ENCODE data around the gene NUP98.
"Not testable (repeated sequence)": the region's sequence is repeated elsewhere in the genome, so short reads cannot be mapped to it uniquely, and the experiment has no call there.

Gene NUP98

GRCh38 chr11:3669742-3670183 lies 127.6 kb downstream of the NUP98 start:
- DNase-seq (ENCODE audit: low read depth in 2 of 2): no peak

GRCh38 chr11:3669128-3669527 lies 128.2 kb downstream of the NUP98 start:
- DNase-seq (ENCODE audit: low read depth in 2 of 2): no peak

GRCh38 chr11:3667149-3668035 lies 130.0 kb downstream of the NUP98 start:
- no peak for DNase-seq (ENCODE audit: low read depth in 2 of 2)

DNA sequence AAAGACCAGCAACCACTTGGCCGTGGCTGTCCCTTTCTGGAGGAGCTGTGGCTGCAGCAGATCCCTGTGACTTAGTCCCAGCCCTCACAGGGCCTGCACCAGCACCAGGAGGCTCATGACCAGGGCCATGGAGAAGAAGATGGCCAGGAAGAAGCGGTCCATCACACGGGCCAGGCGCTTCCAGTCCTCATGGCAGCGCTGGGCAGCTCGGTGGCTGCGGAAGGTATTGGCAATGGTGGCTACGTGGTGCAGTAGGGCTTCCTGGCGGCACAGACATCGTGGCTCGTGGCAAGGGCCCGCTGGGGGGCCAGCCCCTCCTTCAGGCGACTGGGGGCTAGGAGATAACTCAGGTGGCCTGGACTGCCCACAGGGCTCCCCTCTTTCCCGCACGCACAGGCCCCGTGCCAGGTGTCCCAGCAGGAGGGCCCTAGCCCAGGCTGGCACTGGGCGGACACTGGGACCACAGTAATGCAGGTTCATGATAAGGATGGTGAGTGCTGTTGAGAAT lies 131.3 kb downstream of the NUP98 start:
- DNase-seq (ENCODE audit: low read depth in 2 of 2): no peak

GRCh38 chr11:3665336-3666022 lies 131.9 kb downstream of the NUP98 start:
- DNase-seq (ENCODE audit: low read depth in 2 of 2): no peak

DNA sequence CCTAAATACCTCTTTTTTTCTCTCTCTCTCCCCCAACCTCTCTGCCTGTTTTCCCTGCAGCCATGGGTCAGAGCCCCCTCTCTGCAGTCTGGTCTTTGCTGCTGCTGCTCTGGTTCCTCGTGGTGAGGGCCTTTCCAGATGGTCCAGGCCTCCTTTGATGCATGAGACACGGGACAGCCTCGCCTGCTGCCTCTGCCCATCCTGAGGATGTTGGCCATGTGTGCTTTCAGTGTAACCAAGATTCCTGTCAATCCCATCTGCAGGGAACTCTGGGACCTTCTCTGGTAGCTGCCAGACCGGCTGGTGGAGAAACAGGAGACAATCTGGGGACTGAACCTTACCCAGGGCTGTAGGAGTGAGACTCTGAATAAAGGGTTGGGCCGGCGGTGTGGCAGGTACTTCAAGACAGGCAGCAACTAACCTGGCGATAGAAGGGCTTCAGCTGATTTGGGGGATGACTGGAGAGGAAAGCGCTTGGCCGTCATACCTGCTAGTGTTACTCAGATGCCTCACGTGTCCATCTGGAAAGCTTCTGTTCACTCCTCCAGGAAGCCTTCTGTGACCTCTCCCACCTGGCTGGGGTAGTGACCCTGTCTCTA lies 133.2 kb downstream of the NUP98 start:
- DNase-seq (ENCODE audit: low read depth in 2 of 2): no peak

GRCh38 chr11:3662856-3663255 lies 134.5 kb downstream of the NUP98 start:
- no peak for DNase-seq (ENCODE audit: low read depth in 2 of 2)

- DNase-seq (ENCODE audit: low read depth in 2 of 2): no peak
These were observed 136.4 kb downstream of the NUP98 start for GRCh38 chr11:3660960-3661359.

- DNase-seq (ENCODE audit: low read depth in 2 of 2): no peak
These were observed 137.5 kb downstream of the NUP98 start for GRCh38 chr11:3659595-3660515.

GRCh38 chr11:3658252-3658651 lies 139.1 kb downstream of the NUP98 start:
- DNase-seq (ENCODE audit: low read depth in 2 of 2): no peak

DNA sequence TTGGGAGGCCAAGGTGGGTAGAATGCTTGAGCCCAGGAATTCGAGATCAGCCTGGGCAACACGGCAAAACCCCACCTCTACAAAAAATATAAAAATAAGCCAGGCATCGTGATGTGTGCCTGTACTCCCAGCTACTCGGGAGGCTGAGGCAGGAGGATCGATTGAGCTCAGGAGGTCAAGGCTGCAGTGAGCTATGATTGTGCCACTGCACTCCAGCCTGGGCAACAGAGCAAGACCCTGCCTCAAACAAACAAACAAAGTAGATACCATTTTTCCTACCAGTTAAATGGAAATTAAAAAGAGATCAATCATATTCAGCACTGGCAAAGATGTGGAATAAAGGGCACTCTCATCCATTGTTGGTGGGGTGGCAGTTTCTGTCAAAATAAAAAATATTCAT lies 140.0 kb downstream of the NUP98 start:
- not testable (repeated sequence) for DNase-seq (ENCODE audit: low read depth in 2 of 2)

DNA sequence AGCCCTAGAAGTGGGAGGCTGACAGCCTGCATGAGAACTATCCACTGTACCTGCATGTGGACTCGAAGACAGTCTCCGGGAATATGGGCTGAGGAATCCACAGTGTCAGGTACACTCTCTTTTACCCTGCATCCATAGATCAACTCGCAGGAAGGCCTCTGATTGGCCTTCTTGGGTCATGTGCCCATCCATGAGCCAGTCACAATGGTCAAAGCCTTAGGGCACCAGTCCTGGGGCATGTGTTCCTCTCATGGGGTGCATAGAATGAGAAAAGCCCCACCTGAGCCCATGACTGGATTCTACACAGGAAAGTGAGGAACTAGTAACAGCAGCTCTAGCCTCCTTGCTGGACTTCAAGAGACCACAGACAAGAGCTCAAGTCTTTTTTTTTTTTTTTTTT lies 141.8 kb downstream of the NUP98 start:
- DNase-seq (ENCODE audit: low read depth in 2 of 2): no peak

DNA sequence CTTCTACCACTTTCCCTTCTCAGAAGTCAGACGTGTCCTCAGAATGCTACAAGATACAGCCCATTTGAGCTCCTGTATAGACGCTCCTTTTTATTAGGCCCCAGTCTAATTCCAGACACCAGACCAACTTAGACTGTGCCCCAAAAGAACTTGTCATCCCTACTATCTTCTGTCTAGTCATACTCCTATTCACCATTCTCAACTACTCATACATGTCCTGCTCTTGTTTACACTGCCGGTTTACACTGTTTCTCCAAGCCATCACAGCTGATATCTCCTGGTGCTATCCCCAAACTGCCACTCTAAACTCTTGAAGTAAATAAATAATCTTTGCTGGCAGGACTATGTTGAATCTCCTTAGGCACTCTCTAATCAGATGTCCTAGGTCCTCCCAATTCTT lies 144.8 kb downstream of the NUP98 start:
- not testable (repeated sequence) for DNase-seq (ENCODE audit: low read depth in 2 of 2)

- DNase-seq (ENCODE audit: low read depth in 2 of 2): not testable (repeated sequence)
These were observed 148.0 kb downstream of the NUP98 start for GRCh38 chr11:3649374-3649773.

- not testable (repeated sequence) for DNase-seq (ENCODE audit: low read depth in 2 of 2)
These were observed 148.5 kb downstream of the NUP98 start for GRCh38 chr11:3648843-3649242.

DNA sequence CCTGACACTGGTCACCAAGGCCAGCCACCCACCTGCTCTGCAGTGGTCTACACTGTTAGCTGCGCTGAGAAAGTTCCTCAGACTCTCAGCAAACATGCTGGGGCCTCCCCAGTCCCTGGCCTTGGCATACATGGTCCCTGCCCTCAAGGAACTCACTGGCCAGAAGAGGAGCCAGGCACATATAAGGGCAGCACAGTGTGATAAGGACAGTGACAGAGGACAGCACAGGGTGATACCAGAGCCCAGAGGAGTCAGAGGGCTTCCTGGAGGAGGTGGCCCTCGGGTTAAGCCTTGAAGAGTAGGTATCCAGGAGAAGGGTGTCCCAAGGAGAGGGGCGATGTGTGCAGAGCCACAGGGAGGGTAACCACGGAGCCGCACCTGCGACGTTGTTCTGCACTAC lies 151.8 kb downstream of the NUP98 start:
- no peak for DNase-seq (ENCODE audit: low read depth in 2 of 2)

DNA sequence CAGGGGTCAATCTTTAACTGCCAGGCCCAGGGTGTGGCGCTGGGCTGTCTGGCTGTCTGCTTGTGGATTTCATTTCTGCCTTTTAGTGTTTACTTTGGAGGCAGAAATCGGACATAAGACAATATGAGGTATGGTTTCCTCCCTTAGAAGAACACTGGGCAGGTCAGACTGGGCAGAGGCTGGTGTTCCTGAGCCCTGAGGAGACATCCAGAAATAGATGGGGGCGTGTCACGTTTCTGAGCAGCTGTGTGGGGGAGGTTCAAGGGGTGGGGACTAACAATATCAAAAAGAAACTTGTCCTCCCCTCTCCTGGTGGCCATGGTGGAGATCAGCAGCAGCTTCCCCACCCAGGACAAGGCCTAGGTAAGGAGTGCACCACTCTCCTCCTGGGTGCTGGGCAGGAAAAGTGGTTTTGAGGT lies 152.5 kb downstream of the NUP98 start, which contains the start of gene ART1:
Gene ART1, plus strand, starts transcription at position 312 of the 419 bp plus-strand sequence. CDS start 14,086 bp downstream, outside the sequence.
- DNase-seq (ENCODE audit: low read depth in 2 of 2): no peak

DNA sequence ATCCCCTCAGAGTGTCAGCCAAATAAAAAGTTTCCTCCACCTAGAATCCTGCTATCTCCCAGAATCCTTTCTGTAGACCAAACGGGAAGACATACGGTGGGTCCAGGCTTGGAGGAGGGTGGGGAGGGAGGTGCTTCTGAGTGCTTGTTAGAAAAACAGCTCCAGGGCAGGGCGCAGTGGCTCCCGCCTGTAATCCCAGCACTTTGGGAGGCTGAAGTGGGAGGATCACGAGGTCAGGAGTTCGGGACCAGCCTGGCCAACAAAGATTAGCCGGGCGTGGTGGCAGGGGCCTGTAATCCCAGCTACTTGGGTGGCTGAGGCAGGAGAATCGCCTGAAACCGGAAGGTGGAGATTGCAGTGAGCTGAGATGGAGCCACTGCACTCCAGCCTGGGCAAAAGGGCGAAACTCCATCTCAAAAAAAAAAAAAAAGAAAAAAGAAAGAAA lies 154.2 kb downstream of the NUP98 start:
- not testable (repeated sequence) for DNase-seq (ENCODE audit: low read depth in 2 of 2)

DNA sequence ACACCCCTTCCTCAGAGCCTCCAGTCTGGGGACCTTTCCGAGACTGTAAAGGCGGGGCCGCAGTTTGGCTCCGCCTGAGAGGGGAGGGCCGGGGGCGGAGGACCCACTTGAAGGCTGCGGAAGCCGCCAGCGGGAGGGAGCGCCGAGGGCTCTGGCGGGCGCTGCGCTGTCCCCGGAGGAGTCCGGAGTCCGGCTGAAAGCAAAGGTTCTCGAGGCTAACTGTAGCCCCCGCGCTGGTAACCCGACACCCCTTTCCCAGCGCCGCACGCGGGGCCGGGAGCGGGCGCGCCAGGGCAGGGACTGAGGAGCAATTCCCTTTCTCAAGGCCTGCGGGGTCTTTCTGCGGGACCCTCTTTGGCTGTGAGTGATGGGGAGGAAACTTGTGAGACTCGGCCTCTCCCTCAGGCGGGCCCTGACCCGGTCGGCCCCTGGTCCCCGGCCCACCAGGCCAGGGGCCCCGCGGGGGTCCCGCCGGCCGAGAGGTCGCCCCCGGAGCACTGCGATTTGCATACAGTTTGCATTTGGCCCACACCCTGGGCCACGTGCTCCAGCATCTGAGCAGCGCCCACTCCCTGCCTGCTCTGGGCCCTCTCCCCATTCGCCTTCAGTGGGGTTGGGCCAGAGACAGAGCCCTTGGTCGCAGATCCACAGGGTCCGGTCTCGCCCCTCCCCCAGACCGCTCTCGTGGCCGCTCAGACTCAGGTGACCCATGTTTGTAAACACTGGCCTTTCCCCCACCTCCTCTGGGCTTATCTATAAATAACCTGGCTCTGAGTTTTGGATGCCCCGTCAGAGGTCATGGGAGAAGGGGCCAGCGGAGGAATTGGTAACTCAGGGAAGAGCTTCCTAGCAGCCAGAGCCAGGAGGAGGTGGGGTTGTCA lies 155.0 kb downstream of the NUP98 start:
- DNase-seq (ENCODE audit: low read depth in 2 of 2): peak; percentile 43 to 59

DNA sequence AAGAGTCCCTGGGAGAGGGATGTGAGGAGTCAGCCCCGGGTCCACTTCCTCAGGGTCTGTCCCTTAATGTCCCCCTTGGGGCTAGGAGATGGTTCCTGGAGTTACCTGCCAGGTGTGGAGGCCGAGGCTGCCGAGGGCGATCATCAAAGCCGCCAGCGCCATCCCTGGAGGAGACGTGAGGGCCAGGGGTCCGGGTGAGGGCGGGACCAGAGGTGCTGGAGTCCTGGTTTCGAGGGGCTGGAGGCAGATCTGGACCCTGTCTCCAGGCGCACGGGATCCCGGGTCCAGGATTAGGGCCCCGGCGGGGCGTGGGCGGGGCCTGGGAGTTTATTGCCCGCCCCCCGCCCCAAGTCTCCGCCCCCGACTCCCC lies 155.7 kb downstream of the NUP98 start, which contains the start of gene ART5:
Gene ART5, minus strand, starts transcription at position 292 of the 370 bp plus-strand sequence. Its CDS starts 130 bp downstream, at position 162.
- DNase-seq (ENCODE audit: low read depth in 2 of 2): no peak
